Cardiac muscle cell (in vitro differentiated cells and primary cell): ENCODE measurements around the gene RBBP8. TPM values are rescaled to one million over a fixed set of nuclear protein-coding genes. Genes with fewer than 3 reads are reported as not detected.

ENCODE experiments used
- DNase-seq, 2 donors: peaks; one replicate each; pipeline versions ENCODE4 v3.0.0 to v3.0.0-alpha.2; 2010 to 2017; ENCODE audit warnings: low read depth in 1 of 2, low spot score in 1 of 2
- H3K27ac ChIP-seq: fragments of 200-600 bp; sonication (generic); 2 replicates; pipeline ENCODE4 v1.5.1; 2016
- H3K27me3 ChIP-seq: fragments of 200-600 bp; sonication (generic); 2 replicates; pipeline ENCODE4 v1.6.0; 2016; ENCODE audit warnings: control low read depth
- H3K36me3 ChIP-seq: fragments of 200-600 bp; sonication (generic); 2 replicates; pipeline ENCODE4 v1.5.1; 2016; ENCODE audit warnings: control low read depth
- H3K4me1 ChIP-seq: fragments of 200-600 bp; sonication (generic); 2 replicates; pipeline ENCODE4 v1.8.1; 2017; ENCODE audit warnings: low read depth, mild to moderate bottlenecking, mixed run types
- H3K4me3 ChIP-seq: fragments of 200-600 bp; sonication (generic); 2 replicates; pipeline ENCODE4 v1.5.1; 2016; ENCODE audit warnings: mild to moderate bottlenecking
- H3K9me3 ChIP-seq: fragments of 200-600 bp; sonication (generic); 2 replicates; pipeline ENCODE4 v1.5.1; 2017; ENCODE audit warnings: low read depth, mild to moderate bottlenecking, control low read depth
- polyA plus RNA-seq: library from polyadenylated mRNA; unstranded; fragments of >200 nt; fragmentation: Nextera tagmentation; extraction: Ambion mirVana; gene quantifications from 2 replicates; pipeline ENCODE4 v1.2.1, GENCODE V29; 2016
- total RNA-seq: library from RNA; depleted of rRNA; stranded (reverse); fragments of >200 nt; gene quantifications from 2 replicates; pipeline ENCODE4 v1.2.3, GENCODE V29; 2016
- TF ChIP-seq, protein P1 (sequence below): IDR thresholded peaks from 2 replicates; pipeline ENCODE4 v1.5.1; 2012; ENCODE audit warnings: low read depth, mild to moderate bottlenecking, low read length

RBBP8 gene
- total and polyA plus RNA-seq, 2 experiments from 2014 or later = 27.4 to 30.1 TPM

GRCh38 chr18:23062011-23062410 is 128.9 kb downstream of the RBBP8 start:
- TF ChIP-seq, protein P1, sequence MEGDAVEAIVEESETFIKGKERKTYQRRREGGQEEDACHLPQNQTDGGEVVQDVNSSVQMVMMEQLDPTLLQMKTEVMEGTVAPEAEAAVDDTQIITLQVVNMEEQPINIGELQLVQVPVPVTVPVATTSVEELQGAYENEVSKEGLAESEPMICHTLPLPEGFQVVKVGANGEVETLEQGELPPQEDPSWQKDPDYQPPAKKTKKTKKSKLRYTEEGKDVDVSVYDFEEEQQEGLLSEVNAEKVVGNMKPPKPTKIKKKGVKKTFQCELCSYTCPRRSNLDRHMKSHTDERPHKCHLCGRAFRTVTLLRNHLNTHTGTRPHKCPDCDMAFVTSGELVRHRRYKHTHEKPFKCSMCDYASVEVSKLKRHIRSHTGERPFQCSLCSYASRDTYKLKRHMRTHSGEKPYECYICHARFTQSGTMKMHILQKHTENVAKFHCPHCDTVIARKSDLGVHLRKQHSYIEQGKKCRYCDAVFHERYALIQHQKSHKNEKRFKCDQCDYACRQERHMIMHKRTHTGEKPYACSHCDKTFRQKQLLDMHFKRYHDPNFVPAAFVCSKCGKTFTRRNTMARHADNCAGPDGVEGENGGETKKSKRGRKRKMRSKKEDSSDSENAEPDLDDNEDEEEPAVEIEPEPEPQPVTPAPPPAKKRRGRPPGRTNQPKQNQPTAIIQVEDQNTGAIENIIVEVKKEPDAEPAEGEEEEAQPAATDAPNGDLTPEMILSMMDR = no peak
- H3K27ac ChIP-seq = no peak overlapping the region
- no peaks in the 10 kb centered on the region for H3K9me3 ChIP-seq
- H3K4me1 ChIP-seq = no peaks in the 10 kb centered on the region
- no peak overlapping the region for H3K4me3 ChIP-seq
- DNase-seq = no peak
- no peaks in the 10 kb centered on the region for H3K27me3 ChIP-seq
- no peaks in the 10 kb centered on the region for H3K36me3 ChIP-seq

DNA sequence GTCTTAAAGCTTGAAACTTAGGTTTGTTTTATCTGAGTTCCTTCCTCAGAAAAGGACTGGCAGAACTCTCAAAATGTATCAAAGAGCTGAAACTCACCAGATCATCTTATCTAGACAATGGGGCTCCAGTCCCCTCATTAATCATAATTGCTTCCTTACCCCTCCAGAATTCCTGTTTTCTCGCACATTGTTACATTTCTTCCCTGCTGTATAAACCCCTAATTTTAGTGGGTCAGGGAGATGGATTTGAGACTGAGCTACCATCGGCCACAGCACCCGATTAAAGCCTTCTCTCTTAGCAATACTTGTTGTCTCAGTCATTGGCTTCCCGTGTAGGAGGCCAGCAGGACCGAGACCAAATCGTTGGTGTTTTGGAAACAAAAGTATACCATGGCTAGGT is 130.4 kb downstream of the RBBP8 start:
- Histone ChIP-seq H3K27ac (no peak overlapping the region), H3K4me3 (no peak overlapping the region)
- TF ChIP-seq, protein P1 = no peak

GRCh38 chr18:23065234-23065806 is 132.2 kb downstream of the RBBP8 start:
- DNase-seq = no peak
- no peak overlapping the region for H3K27ac ChIP-seq
- no peaks in the 10 kb centered on the region for H3K9me3 ChIP-seq
- H3K27me3 ChIP-seq = no peaks in the 10 kb centered on the region
- H3K4me1 ChIP-seq = no peaks in the 10 kb centered on the region
- TF ChIP-seq, protein P1 = no peak
- no peak overlapping the region for H3K4me3 ChIP-seq
- H3K36me3 ChIP-seq = no peaks in the 10 kb centered on the region

More for the DNA sequence above, 130.4 kb downstream of the RBBP8 start:
- DNase-seq = no peak
- Histone ChIP-seq H3K27me3 (no peaks in the 10 kb centered on the region), H3K4me1 (no peaks in the 10 kb centered on the region), H3K9me3 (no peaks in the 10 kb centered on the region), H3K36me3 (no peaks in the 10 kb centered on the region)

- Histone ChIP-seq H3K4me3 (no peak overlapping the region), H3K27me3 (no peaks in the 10 kb centered on the region), H3K9me3 (no peaks in the 10 kb centered on the region), H3K4me1 (no peaks in the 10 kb centered on the region), H3K36me3 (no peaks in the 10 kb centered on the region), H3K27ac (no peak overlapping the region)
- TF ChIP-seq, protein P1 = no peak
- DNase-seq = no peak
These were observed 132.9 kb downstream of the RBBP8 start for GRCh38 chr18:23066060-23066459.

GRCh38 chr18:23066504-23067039 is 133.4 kb downstream of the RBBP8 start:
- TF ChIP-seq, protein P1 = no peak
- H3K27ac ChIP-seq = no peak overlapping the region
- H3K9me3 ChIP-seq = no peaks in the 10 kb centered on the region
- H3K36me3 ChIP-seq = no peaks in the 10 kb centered on the region
- H3K27me3 ChIP-seq = no peaks in the 10 kb centered on the region
- no peak overlapping the region for H3K4me3 ChIP-seq
- H3K4me1 ChIP-seq = no peaks in the 10 kb centered on the region
- no peak for DNase-seq

GRCh38 chr18:23067236-23067635 is 134.1 kb downstream of the RBBP8 start:
- TF ChIP-seq, protein P1 = no peak
- Histone ChIP-seq H3K9me3 (no peaks in the 10 kb centered on the region), H3K27ac (no peak overlapping the region), H3K4me3 (no peak overlapping the region), H3K27me3 (no peaks in the 10 kb centered on the region), H3K36me3 (no peaks in the 10 kb centered on the region), H3K4me1 (no peaks in the 10 kb centered on the region)
- no peak for DNase-seq
